Transverse colon (tissue), 4 donors: ENCODE measurements around the gene CD8B2. TPM values are rescaled to one million over a fixed set of nuclear protein-coding genes. Genes with fewer than 3 reads are reported as not detected.

ENCODE experiments used
- DNase-seq: peaks from one replicate; pipeline ENCODE4 v3.0.0-alpha.2; 2019
- H3K27ac ChIP-seq, 4 donors: fragments of 200-600 bp; sonication (generic); 2 replicates each; pipeline ENCODE4 v1.5.1; 2016 to 2018; ENCODE audit warnings: inconsistent platforms in 4 of 4
- H3K27me3 ChIP-seq: fragments of 200-600 bp; sonication (generic); 2 replicates; pipeline ENCODE4 v1.5.1; 2017; ENCODE audit warnings: inconsistent platforms
- H3K36me3 ChIP-seq, 4 donors: fragments of 200-600 bp; sonication (generic); 2 replicates each; pipeline ENCODE4 v1.5.1; 2017 to 2019; ENCODE audit warnings: inconsistent platforms in 4 of 4
- H3K4me1 ChIP-seq, 4 donors: fragments of 200-600 bp; sonication (generic); 2 replicates each; pipeline ENCODE4 v1.5.1; 2017 to 2020; ENCODE audit warnings: inconsistent platforms in 4 of 4
- H3K4me3 ChIP-seq, 4 donors: fragments of 200-600 bp; sonication (generic); 1 replicate in 1 of 4; 2 replicates in 3 of 4; pipeline versions ENCODE4 v1.5.1 to v1.6.1; 2017 to 2019; ENCODE audit warnings: inconsistent platforms in 4 of 4
- H3K9me3 ChIP-seq, 2 donors: fragments of 200-600 bp; sonication (generic); 2 replicates each; pipeline ENCODE4 v1.5.1; 2017 to 2019; ENCODE audit warnings: inconsistent platforms in 2 of 2
- CTCF ChIP-seq, 5 experiments: fragments of 200-600 bp in 3 of 5; fragments of 450-650 bp in 2 of 5; sonication (generic) in 3 of 5; IDR thresholded peaks; 1 replicate in 2 of 5; 2 replicates in 3 of 5; pipeline ENCODE4 v1.5.1; 2016 to 2017; ENCODE audit warnings: antibody characterized with exemption in 5 of 5, inconsistent platforms in 3 of 5, mild to moderate bottlenecking in 2 of 5, moderate library complexity in 1 of 5
- EP300 ChIP-seq: sonication (generic); formaldehyde crosslinking; IDR thresholded peaks from one replicate; pipeline ENCODE4 v1.6.1; 2017; ENCODE audit warnings: antibody characterized with exemption, low read depth
- POLR2A ChIP-seq: fragments of 450-650 bp; IDR thresholded peaks from one replicate; pipeline ENCODE4 v1.6.1; 2016; ENCODE audit warnings: antibody characterized with exemption, mild to moderate bottlenecking, moderate library complexity
- POLR2AphosphoS5 ChIP-seq, 3 donors: sonication (generic); formaldehyde crosslinking; IDR thresholded peaks; one replicate each; pipeline ENCODE4 v1.6.1; 2016; ENCODE audit warnings: antibody characterized with exemption in 3 of 3
- WGBS, 2 donors: methylation state at CpG; one replicate each; pipeline ENCODE4 v1.1.5; 2018; ENCODE audit warnings: low coverage in 1 of 2; 5-methylcytosine and 5-hydroxymethylcytosine counted together
- in situ Hi-C, 4 donors: fragments of 200-750 bp; cut with MboI; loops; one replicate each; pipeline versions ENCODE4 v1.15.0 to v1.15.1; 2017; ENCODE audit warnings: low sequenced_read_pairs in 3 of 4, low pct_ligation_motif_present in 1 of 4, low pct_unique_long_range_greater_than_20kb in 1 of 4
- intact Hi-C: fragments of 100-400 bp; cut with DNase I; formaldehyde crosslinking; loops from one replicate; pipeline ENCODE4 v1.15.1; 2023; ENCODE audit warnings: low total_unique reads
- total RNA-seq, 4 donors: library from RNA; depleted of rRNA; stranded (reverse); fragments of >200 nt; gene quantifications; one replicate each; pipeline ENCODE4 v1.1.0, GENCODE V29; 2016

CD8B2 gene
- total RNA-seq, 4 donors from 2014 or later, result not detected

- intact Hi-C loops, result no loop called here
- in situ Hi-C loops, result no loop called here
- no peaks in the 10 kb centered on the region for H3K36me3 ChIP-seq
- no peaks in the 10 kb centered on the region for H3K27me3 ChIP-seq
- H3K27ac ChIP-seq, result no peak overlapping the region
- DNase-seq, result no peak
- no peak overlapping the region for H3K4me3 ChIP-seq
- TF ChIP-seq EP300, result no peak
- no peak for TF ChIP-seq POLR2AphosphoS5 (IDR thresholded peaks at IDR 0.05)
- no peaks in the 10 kb centered on the region for H3K4me1 ChIP-seq
- H3K9me3 ChIP-seq, result no peaks in the 10 kb centered on the region
- 91 to 94% methylated on average over 10 to 11 of the region's 11 CpGs for WGBS, 2 donors
These were observed 30.2 kb downstream of the CD8B2 start for GRCh38 chr2:106517329-106517728.

GRCh38 chr2:106519767-106520166, 32.6 kb downstream of the CD8B2 start:
- DNase-seq, result no peak
- Histone ChIP-seq H3K4me1 (no peaks in the 10 kb centered on the region), H3K27ac (no peak overlapping the region), H3K27me3 (no peaks in the 10 kb centered on the region), H3K36me3 (no peaks in the 10 kb centered on the region), H3K9me3 (no peaks in the 10 kb centered on the region), H3K4me3 (no peak overlapping the region)
- 63 to 76% methylated on average over 3 to 5 of the region's 5 CpGs for WGBS, 2 donors
- TF ChIP-seq EP300 (no peak), CTCF (IDR thresholded peaks at IDR 0.05) (no peak), POLR2A (no peak), POLR2AphosphoS5 (IDR thresholded peaks at IDR 0.05) (no peak)
- in situ Hi-C loops (no loop called here), intact Hi-C loops (no loop called here)

- H3K4me1 ChIP-seq, result no peaks in the 10 kb centered on the region
- DNase-seq, result no peak
- 80 to 94% methylated on average over 3 to 9 of the region's 9 CpGs for WGBS, 2 donors
- no peaks in the 10 kb centered on the region for H3K36me3 ChIP-seq
- H3K9me3 ChIP-seq, result no peaks in the 10 kb centered on the region
- in situ Hi-C loops, result no loop called here
- H3K27me3 ChIP-seq, result no peaks in the 10 kb centered on the region
- TF ChIP-seq POLR2AphosphoS5 (IDR thresholded peaks at IDR 0.05) (no peak), EP300 (no peak), POLR2A (no peak), CTCF (IDR thresholded peaks at IDR 0.05) (no peak)
- H3K4me3 ChIP-seq, result no peak overlapping the region
- no peak overlapping the region for H3K27ac ChIP-seq
- intact Hi-C loops, result no loop called here
These were observed 33.9 kb downstream of the CD8B2 start for GRCh38 chr2:106521016-106521415.

GRCh38 chr2:106523976-106524665, 37.0 kb downstream of the CD8B2 start:
- no peak overlapping the region for H3K4me3 ChIP-seq
- no peaks in the 10 kb centered on the region for H3K27me3 ChIP-seq
- intact Hi-C loops (no loop called here), in situ Hi-C loops (no loop called here)
- WGBS, 2 donors, result 93 to 100% methylated on average over 4 to 6 of the region's 6 CpGs
- no peak for DNase-seq
- TF ChIP-seq CTCF (IDR thresholded peaks at IDR 0.05) (no peak), POLR2A (no peak), EP300 (no peak), POLR2AphosphoS5 (IDR thresholded peaks at IDR 0.05) (no peak)
- no peaks in the 10 kb centered on the region for H3K4me1 ChIP-seq
- H3K27ac ChIP-seq, result no peak overlapping the region
- H3K36me3 ChIP-seq, result no peaks in the 10 kb centered on the region
- no peaks in the 10 kb centered on the region for H3K9me3 ChIP-seq
